Mucosa of descending colon (tissue), 3 donors: ENCODE results near the gene NEK6. TPM values are rescaled to one million over a fixed set of nuclear protein-coding genes. Genes with fewer than 3 reads are reported as not detected.

Experiments
- ATAC-seq: fragments of 200-7000 bp; cut with Tn5 transposase; one replicate; pipeline ENCODE4 v1.9.1; 2020; ENCODE audit warnings: mild to moderate bottlenecking, moderate library complexity
- DNase-seq, 3 donors: peaks; one replicate each; pipeline ENCODE4 v3.0.0-alpha.2; 2020
- H3K36me3 ChIP-seq: fragments of 200-600 bp; one replicate; pipeline ENCODE4 v1.8.0; 2021; ENCODE audit warnings: low read depth, mild to moderate bottlenecking
- H3K4me1 ChIP-seq: fragments of 200-600 bp; one replicate; pipeline ENCODE4 v1.8.0; 2021; ENCODE audit warnings: low read depth, mild to moderate bottlenecking
- H3K4me3 ChIP-seq: fragments of 200-600 bp; one replicate; pipeline ENCODE4 v1.8.0; 2021; ENCODE audit warnings: mild to moderate bottlenecking
- H3K9me3 ChIP-seq: fragments of 200-600 bp; one replicate; pipeline ENCODE4 v1.8.0; 2021; ENCODE audit warnings: mild to moderate bottlenecking
- CTCF ChIP-seq: fragments of 200-600 bp; IDR thresholded peaks from one replicate; pipeline ENCODE4 v1.8.0; 2022; ENCODE audit warnings: antibody characterized with exemption, mild to moderate bottlenecking
- intact Hi-C, 2 donors: fragments of 100-400 bp; cut with DNase I in 1 of 2; cut with micrococcal nuclease in 1 of 2; formaldehyde crosslinking; loops; one replicate each; pipeline versions ENCODE4 v1.11.0 to v1.11.1; 2022; cut with DNase I, micrococcal nuclease
- total RNA-seq, 3 donors: library from RNA; stranded (reverse); fragmentation: NEBNext Ultra II Directional in 2 of 3; extraction: Animal tissue kit (Norgen Biotek cat#: 25700) in 2 of 3; gene quantifications; one replicate each; pipeline versions ENCODE4 v1.2.1 to v1.2.4, GENCODE V29; 2021 to 2023
- donor health status: DM: no; HTN: no; CAD: no; lungs with moderate emphysema.
- donor health status: DM: no; HTN: no; CAD: no.
- donor health status: DM: no; HTN: yes; CAD: no.

The NEK6 gene
- total RNA-seq, 3 donors from 2014 or later: 41.1 to 65.0 (median 51.8) TPM

- TF ChIP-seq CTCF: no peak
- Histone ChIP-seq H3K4me1 (peaks cover 5% of the 10 kb centered on the region), H3K9me3 (no peaks in the 10 kb centered on the region), H3K4me3 (no peak overlapping the region), H3K36me3 (no peaks in the 10 kb centered on the region)
- intact Hi-C loops: no loop called here
- DNase-seq (peak in 1 of 3 donors; percentile 4), ATAC-seq (no peak)
These were observed 2.5 kb upstream of the NEK6 start for GRCh38 chr9:124255222-124255621.

- Histone ChIP-seq H3K36me3 (no peaks in the 10 kb centered on the region), H3K4me3 (no peak overlapping the region), H3K9me3 (no peaks in the 10 kb centered on the region), H3K4me1 (peaks cover 19% of the 10 kb centered on the region)
- intact Hi-C loops: no loop called here
- DNase-seq (peak in 2 of 3 donors; percentile 29 to 46), ATAC-seq (no peak)
- no peak for TF ChIP-seq CTCF
These were observed 1.2 kb upstream of the NEK6 start for GRCh38 chr9:124256517-124257069.

GRCh38 chr9:124257070-124257843 lies 492 bp upstream of the NEK6 start:
- ATAC-seq (no peak), DNase-seq (peak in 2 of 3 donors; percentile 44 to 52)
- Histone ChIP-seq H3K4me3 (peak overlapping the region; percentile 81), H3K36me3 (no peaks in the 10 kb centered on the region), H3K4me1 (peaks cover 22% of the 10 kb centered on the region), H3K9me3 (no peaks in the 10 kb centered on the region)
- intact Hi-C loops: no loop called here
- TF ChIP-seq CTCF: no peak

- DNase-seq (peak; percentile 42 to 69 (median 64)), ATAC-seq (peak; percentile 44)
- no peaks in the 10 kb centered on the region for H3K36me3 ChIP-seq
- no peak for TF ChIP-seq CTCF
- peaks cover 31% of the 10 kb centered on the region for H3K4me1 ChIP-seq
- H3K9me3 ChIP-seq: no peaks in the 10 kb centered on the region
- H3K4me3 ChIP-seq: peak overlapping the region; percentile 81
- intact Hi-C loops: no loop called here
These were observed 933 bp downstream of the NEK6 start for GRCh38 chr9:124258607-124259157.

GRCh38 chr9:124259158-124259808 lies 1.5 kb downstream of the NEK6 start:
- intact Hi-C loops: no loop called here
- H3K4me1 ChIP-seq: peaks cover 37% of the 10 kb centered on the region

More at GRCh38 chr9:124259158-124259808, 1.5 kb downstream of the NEK6 start:
- no peaks in the 10 kb centered on the region for H3K36me3 ChIP-seq
- DNase-seq (peak; percentile 80 to 82 (median 81)), ATAC-seq (peak; percentile 54)
- TF ChIP-seq CTCF: no peak
- no peak overlapping the region for H3K4me3 ChIP-seq
- H3K9me3 ChIP-seq: no peaks in the 10 kb centered on the region
